Tibial nerve (tissue), 4 donors: ENCODE measurements around the gene CXorf65.

Experiments
- CTCF ChIP-seq, 5 experiments: fragments of 200-600 bp in 3 of 5; fragments of 450-650 bp in 2 of 5; sonication (generic) in 3 of 5; IDR thresholded peaks; one replicate each; pipeline ENCODE4 v1.5.1; 2016 to 2019; ENCODE audit warnings: antibody characterized with exemption in 5 of 5, mild to moderate bottlenecking in 3 of 5, moderate library complexity in 2 of 5
- EP300 ChIP-seq, 2 donors: sonication (generic); formaldehyde crosslinking; IDR thresholded peaks; one replicate each; pipeline ENCODE4 v1.6.1; 2017; ENCODE audit warnings: antibody characterized with exemption in 2 of 2, mild to moderate bottlenecking in 1 of 2
- POLR2A ChIP-seq, 2 donors: fragments of 450-650 bp; IDR thresholded peaks; one replicate each; pipeline ENCODE4 v1.6.1; 2017; ENCODE audit warnings: antibody characterized with exemption in 2 of 2, mild to moderate bottlenecking in 2 of 2, moderate library complexity in 2 of 2

- no peak for TF ChIP-seq CTCF (IDR thresholded peaks at IDR 0.05)
- TF ChIP-seq POLR2A (IDR thresholded peaks at IDR 0.05), result no peak
- TF ChIP-seq EP300 (IDR thresholded peaks at IDR 0.05), result no peak
These were observed 1.3 kb upstream of the CXorf65 start for GRCh38 chrX:71107762-71108360.
